Measurements from ENCODE around the gene DGKI. TPM values are rescaled to one million over a fixed set of nuclear protein-coding genes. Genes with fewer than 3 reads are reported as not detected.

Gene DGKI
- total RNA-seq, 1 experiment from 2014 or later: 0.79 TPM

DNA sequence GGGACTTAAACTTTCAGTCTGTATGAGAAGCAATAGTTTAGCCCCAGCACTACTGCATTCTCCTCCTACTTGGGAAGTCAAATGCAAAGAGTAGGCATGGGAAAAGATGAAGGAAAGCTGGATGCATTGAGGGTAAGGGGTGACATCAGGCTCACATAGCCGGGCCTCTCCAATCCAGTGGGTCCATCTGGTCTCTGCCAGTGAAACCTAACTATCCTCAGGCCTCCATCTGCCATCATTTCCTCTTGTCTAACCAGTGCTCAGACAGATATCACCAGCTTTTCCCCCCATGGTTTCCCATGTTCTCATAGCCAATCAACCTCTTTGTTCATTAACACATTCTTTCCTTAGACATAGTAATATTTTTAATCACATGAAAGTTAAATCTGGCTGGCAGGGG lies 118.3 kb downstream of the DGKI start:
- peaks cover 20% of the 10 kb centered on the region for H3K4me1 Mint-ChIP-seq
- ATAC-seq (no peak), DNase-seq (ENCODE audit: low spot score) (no peak)
- no peak overlapping the region for H3K27ac Mint-ChIP-seq
- POLR2A ChIA-PET: no interaction called here
- CTCF ChIA-PET: interaction anchor here (1.2 to 1.8 kb wide), 2 partner anchors 73 to 102 kb away, joined by 3 to 4 read pairs; no protein-coding TSS in a partner anchor
- H3K27me3 Mint-ChIP-seq (ENCODE audit: low read depth): peaks cover 8% of the 10 kb centered on the region; the same call in 1 of the 2 replicates
- TF ChIP-seq MXD4 (CRISPR knock-in tag; IDR thresholded peaks at IDR 0.05; ENCODE audit: borderline replicate concordance) (no peak), ZNF121 (CRISPR knock-in tag; IDR thresholded peaks at IDR 0.05) (no peak), JAZF1 (CRISPR knock-in tag; IDR thresholded peaks at IDR 0.05) (no peak)
- TF ChIP-seq, protein P1, sequence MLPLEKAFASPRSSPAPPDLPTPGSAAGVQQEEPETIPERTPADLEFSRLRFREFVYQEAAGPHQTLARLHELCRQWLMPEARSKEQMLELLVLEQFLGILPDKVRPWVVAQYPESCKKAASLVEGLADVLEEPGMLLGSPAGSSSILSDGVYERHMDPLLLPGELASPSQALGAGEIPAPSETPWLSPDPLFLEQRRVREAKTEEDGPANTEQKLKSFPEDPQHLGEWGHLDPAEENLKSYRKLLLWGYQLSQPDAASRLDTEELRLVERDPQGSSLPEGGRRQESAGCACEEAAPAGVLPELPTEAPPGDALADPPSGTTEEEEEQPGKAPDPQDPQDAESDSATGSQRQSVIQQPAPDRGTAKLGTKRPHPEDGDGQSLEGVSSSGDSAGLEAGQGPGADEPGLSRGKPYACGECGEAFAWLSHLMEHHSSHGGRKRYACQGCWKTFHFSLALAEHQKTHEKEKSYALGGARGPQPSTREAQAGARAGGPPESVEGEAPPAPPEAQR (CRISPR knock-in tag; IDR thresholded peaks at IDR 0.05): no peak
- TF ChIP-seq, protein P2, sequence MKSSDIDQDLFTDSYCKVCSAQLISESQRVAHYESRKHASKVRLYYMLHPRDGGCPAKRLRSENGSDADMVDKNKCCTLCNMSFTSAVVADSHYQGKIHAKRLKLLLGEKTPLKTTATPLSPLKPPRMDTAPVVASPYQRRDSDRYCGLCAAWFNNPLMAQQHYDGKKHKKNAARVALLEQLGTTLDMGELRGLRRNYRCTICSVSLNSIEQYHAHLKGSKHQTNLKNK (CRISPR knock-in tag; IDR thresholded peaks at IDR 0.05): no peak
- TF ChIP-seq, protein P3, sequence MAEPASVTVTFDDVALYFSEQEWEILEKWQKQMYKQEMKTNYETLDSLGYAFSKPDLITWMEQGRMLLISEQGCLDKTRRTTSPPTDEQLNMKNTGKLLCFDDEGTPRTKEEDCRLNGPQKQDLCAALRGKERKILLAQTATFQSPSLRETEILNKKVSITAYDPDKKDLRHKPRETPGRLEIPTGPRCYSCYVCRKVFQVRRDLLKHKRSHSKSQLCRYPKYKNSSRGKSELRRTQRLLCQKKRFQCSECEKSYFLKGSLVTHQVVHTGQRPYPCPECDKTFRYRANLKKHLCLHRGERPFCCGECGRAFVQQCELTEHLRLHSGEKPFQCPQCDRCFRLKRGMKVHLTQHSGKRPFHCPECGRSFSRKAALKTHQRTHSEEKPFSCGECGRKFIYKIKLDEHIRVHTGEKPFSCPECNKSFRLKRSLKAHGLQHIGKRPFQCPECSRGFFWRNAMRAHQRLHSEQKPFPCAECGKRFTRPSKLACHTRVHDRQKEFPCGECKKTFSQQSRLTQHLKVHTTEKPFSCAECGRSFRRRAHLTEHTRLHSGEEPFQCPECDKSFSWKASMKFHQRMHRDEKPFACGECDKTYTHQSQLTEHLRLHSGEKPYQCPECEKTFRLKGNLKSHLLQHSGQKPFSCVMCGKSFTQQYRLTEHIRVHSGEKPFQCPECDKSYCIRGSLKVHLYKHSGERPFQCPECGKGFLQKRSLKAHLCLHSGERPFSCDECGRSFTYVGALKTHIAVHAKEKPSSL (CRISPR knock-in tag; conservative IDR thresholded peaks at IDR 0.05): no peak
- TF ChIP-seq, protein P4, sequence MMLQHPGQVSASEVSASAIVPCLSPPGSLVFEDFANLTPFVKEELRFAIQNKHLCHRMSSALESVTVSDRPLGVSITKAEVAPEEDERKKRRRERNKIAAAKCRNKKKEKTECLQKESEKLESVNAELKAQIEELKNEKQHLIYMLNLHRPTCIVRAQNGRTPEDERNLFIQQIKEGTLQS (CRISPR knock-in tag; conservative IDR thresholded peaks at IDR 0.05): no peak
- TF ChIP-seq, protein P5, sequence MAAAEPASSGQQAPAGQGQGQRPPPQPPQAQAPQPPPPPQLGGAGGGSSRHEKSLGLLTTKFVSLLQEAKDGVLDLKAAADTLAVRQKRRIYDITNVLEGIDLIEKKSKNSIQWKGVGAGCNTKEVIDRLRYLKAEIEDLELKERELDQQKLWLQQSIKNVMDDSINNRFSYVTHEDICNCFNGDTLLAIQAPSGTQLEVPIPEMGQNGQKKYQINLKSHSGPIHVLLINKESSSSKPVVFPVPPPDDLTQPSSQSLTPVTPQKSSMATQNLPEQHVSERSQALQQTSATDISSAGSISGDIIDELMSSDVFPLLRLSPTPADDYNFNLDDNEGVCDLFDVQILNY (CRISPR knock-in tag; IDR thresholded peaks at IDR 0.05): no peak
- TF ChIP-seq, protein P6, sequence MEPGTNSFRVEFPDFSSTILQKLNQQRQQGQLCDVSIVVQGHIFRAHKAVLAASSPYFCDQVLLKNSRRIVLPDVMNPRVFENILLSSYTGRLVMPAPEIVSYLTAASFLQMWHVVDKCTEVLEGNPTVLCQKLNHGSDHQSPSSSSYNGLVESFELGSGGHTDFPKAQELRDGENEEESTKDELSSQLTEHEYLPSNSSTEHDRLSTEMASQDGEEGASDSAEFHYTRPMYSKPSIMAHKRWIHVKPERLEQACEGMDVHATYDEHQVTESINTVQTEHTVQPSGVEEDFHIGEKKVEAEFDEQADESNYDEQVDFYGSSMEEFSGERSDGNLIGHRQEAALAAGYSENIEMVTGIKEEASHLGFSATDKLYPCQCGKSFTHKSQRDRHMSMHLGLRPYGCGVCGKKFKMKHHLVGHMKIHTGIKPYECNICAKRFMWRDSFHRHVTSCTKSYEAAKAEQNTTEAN (CRISPR knock-in tag; IDR thresholded peaks at IDR 0.05): no peak
- no peak overlapping the region for H3K4me3 Mint-ChIP-seq
- H3K9me3 Mint-ChIP-seq: peaks cover 10% of the 10 kb centered on the region
- H3K36me3 Mint-ChIP-seq: no peaks in the 10 kb centered on the region

DNA sequence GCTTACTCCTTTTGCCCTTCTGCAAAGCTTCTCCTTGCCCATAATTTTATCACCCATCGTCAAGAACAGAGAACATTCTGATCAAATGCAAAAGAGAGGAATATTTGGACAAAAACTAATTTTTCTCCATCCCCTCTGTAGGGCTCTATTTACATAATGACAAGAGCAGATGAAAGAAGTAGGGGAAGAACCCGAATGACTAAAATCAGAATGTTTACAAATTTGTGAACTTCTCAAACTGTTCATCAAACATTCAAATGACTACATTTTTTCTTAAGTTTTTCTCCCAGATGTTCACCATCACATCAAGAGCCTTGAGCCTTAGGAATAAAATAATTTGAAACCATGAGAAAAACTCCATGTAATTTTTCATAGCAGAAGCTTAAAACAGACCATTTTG lies 119.4 kb downstream of the DGKI start:
- DNase-seq (ENCODE audit: low spot score): no peak
- Mint-ChIP-seq H3K4me3 (no peak overlapping the region), H3K36me3 (no peaks in the 10 kb centered on the region), H3K27me3 (ENCODE audit: low read depth) (peaks cover 8% of the 10 kb centered on the region; the same call in 1 of the 2 replicates), H3K9me3 (peaks cover 10% of the 10 kb centered on the region), H3K4me1 (peaks cover 20% of the 10 kb centered on the region), H3K27ac (no peak overlapping the region)
- ChIA-PET CTCF (interaction anchor here (1.8 kb wide), 1 partner anchor 101 kb away, joined by 4 read pairs; no protein-coding TSS in a partner anchor), POLR2A (no interaction called here)
- ATAC-seq: no peak
- no peak for TF ChIP-seq ELF4 (CRISPR knock-in tag; IDR thresholded peaks at IDR 0.05; ENCODE audit: low read depth)
- no peak for TF ChIP-seq ZNF121 (CRISPR knock-in tag; IDR thresholded peaks at IDR 0.05)

DNA sequence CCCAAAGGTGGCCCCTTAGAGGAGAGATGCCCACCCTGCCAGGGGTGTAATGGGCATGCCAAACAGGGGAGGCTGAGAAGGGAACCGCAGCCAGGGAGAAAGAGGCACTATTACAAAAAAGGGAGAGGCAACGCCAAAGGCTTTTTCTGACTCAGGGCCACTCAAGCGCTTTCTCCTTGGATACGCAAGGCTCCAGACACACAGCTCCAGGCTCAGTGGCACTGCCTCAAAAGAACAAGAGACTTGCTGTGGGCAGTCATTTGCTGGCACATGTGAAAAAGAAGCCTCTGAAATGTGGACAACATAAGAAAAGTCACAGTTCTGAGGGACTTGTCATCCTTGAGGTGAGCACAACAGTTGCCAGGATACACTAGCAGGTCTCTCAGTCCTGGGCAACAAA lies 128.4 kb downstream of the DGKI start:
- peaks cover 5% of the 10 kb centered on the region; the same call in 1 of the 2 replicates for H3K9me3 Mint-ChIP-seq
- no peak overlapping the region for H3K4me3 Mint-ChIP-seq
- ChIA-PET POLR2A (no interaction called here), CTCF (interaction anchor here (0.5 kb wide), 1 partner anchor 64 kb away, joined by 3 read pairs; no protein-coding TSS in a partner anchor)
- ATAC-seq (peak; percentile 31), DNase-seq (ENCODE audit: low spot score) (no peak)
- H3K4me1 Mint-ChIP-seq: peaks cover 28% of the 10 kb centered on the region
- H3K27ac Mint-ChIP-seq: no peak overlapping the region
- H3K36me3 Mint-ChIP-seq: no peaks in the 10 kb centered on the region
- H3K27me3 Mint-ChIP-seq (ENCODE audit: low read depth): no peaks in the 10 kb centered on the region
- TF ChIP-seq JUN (CRISPR knock-in tag; IDR thresholded peaks at IDR 0.05): no peak
- TF ChIP-seq, protein P7, sequence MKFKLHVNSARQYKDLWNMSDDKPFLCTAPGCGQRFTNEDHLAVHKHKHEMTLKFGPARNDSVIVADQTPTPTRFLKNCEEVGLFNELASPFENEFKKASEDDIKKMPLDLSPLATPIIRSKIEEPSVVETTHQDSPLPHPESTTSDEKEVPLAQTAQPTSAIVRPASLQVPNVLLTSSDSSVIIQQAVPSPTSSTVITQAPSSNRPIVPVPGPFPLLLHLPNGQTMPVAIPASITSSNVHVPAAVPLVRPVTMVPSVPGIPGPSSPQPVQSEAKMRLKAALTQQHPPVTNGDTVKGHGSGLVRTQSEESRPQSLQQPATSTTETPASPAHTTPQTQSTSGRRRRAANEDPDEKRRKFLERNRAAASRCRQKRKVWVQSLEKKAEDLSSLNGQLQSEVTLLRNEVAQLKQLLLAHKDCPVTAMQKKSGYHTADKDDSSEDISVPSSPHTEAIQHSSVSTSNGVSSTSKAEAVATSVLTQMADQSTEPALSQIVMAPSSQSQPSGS (CRISPR knock-in tag; IDR thresholded peaks at IDR 0.05; ENCODE audit: borderline replicate concordance, low read depth): no peak
- TF ChIP-seq HMGA2 (CRISPR knock-in tag; IDR thresholded peaks at IDR 0.05): no peak
- no peak for TF ChIP-seq CBFB (CRISPR knock-in tag; IDR thresholded peaks at IDR 0.05; ENCODE audit: low read depth)
- TF ChIP-seq, protein P8, sequence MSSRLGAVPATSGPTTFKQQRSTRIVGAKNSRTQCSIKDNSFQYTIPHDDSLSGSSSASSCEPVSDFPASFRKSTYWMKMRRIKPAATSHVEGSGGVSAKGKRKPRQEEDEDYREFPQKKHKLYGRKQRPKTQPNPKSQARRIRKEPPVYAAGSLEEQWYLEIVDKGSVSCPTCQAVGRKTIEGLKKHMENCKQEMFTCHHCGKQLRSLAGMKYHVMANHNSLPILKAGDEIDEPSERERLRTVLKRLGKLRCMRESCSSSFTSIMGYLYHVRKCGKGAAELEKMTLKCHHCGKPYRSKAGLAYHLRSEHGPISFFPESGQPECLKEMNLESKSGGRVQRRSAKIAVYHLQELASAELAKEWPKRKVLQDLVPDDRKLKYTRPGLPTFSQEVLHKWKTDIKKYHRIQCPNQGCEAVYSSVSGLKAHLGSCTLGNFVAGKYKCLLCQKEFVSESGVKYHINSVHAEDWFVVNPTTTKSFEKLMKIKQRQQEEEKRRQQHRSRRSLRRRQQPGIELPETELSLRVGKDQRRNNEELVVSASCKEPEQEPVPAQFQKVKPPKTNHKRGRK (CRISPR knock-in tag; IDR thresholded peaks at IDR 0.05; ENCODE audit: borderline replicate concordance): no peak
- TF ChIP-seq, protein P9, sequence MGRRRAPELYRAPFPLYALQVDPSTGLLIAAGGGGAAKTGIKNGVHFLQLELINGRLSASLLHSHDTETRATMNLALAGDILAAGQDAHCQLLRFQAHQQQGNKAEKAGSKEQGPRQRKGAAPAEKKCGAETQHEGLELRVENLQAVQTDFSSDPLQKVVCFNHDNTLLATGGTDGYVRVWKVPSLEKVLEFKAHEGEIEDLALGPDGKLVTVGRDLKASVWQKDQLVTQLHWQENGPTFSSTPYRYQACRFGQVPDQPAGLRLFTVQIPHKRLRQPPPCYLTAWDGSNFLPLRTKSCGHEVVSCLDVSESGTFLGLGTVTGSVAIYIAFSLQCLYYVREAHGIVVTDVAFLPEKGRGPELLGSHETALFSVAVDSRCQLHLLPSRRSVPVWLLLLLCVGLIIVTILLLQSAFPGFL (CRISPR knock-in tag; IDR thresholded peaks at IDR 0.05; ENCODE audit: borderline replicate concordance): no peak
- TF ChIP-seq, protein P10, sequence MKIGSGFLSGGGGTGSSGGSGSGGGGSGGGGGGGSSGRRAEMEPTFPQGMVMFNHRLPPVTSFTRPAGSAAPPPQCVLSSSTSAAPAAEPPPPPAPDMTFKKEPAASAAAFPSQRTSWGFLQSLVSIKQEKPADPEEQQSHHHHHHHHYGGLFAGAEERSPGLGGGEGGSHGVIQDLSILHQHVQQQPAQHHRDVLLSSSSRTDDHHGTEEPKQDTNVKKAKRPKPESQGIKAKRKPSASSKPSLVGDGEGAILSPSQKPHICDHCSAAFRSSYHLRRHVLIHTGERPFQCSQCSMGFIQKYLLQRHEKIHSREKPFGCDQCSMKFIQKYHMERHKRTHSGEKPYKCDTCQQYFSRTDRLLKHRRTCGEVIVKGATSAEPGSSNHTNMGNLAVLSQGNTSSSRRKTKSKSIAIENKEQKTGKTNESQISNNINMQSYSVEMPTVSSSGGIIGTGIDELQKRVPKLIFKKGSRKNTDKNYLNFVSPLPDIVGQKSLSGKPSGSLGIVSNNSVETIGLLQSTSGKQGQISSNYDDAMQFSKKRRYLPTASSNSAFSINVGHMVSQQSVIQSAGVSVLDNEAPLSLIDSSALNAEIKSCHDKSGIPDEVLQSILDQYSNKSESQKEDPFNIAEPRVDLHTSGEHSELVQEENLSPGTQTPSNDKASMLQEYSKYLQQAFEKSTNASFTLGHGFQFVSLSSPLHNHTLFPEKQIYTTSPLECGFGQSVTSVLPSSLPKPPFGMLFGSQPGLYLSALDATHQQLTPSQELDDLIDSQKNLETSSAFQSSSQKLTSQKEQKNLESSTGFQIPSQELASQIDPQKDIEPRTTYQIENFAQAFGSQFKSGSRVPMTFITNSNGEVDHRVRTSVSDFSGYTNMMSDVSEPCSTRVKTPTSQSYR (CRISPR knock-in tag; IDR thresholded peaks at IDR 0.05): no peak
